ENCODE data around the gene FBN1. TPM values are rescaled to one million over a fixed set of nuclear protein-coding genes. Genes with fewer than 3 reads are reported as not detected.
A peak's percentile ranks its signal among the peaks of the same experiment; 100 is the strongest.

Gene FBN1
- total RNA-seq, 1 donor = 1,556 TPM

- Histone ChIP-seq H3K4me3 (ENCODE audit: insufficient read depth, low read length) (no peak overlapping the region), H3K27ac (ENCODE audit: low read depth, low read length) (no peak overlapping the region), H3K9me3 (ENCODE audit: low read depth, low read length) (no peaks in the 10 kb centered on the region), H3K79me2 (ENCODE audit: insufficient read depth, low read length) (peaks cover 14% of the 10 kb centered on the region), H3K36me3 (ENCODE audit: insufficient read depth, low read length) (peaks cover 96% of the 10 kb centered on the region), H3K4me1 (ENCODE audit: insufficient read depth, low read length) (peaks cover 13% of the 10 kb centered on the region), H3K4me2 (ENCODE audit: insufficient read depth, low read length) (no peak overlapping the region), H2AFZ (ENCODE audit: low read length) (no peak overlapping the region), H3K27me3 (ENCODE audit: insufficient read depth, low read length) (no peaks in the 10 kb centered on the region), H4K20me1 (ENCODE audit: insufficient read depth, low read length) (no peaks in the 10 kb centered on the region)
- TF ChIP-seq CTCF (IDR thresholded peaks at IDR 0.05; ENCODE audit: extremely low read depth, low read depth, low read length) = no peak
- no peak for DNase-seq (ENCODE audit: insufficient read length, low spot score, missing footprints)
Measured at GRCh38 chr15:48467801-48468200, 177.7 kb downstream of the FBN1 start.

GRCh38 chr15:48466820-48467219 is 178.7 kb downstream of the FBN1 start:
- Histone ChIP-seq H3K36me3 (ENCODE audit: insufficient read depth, low read length) (peaks cover 95% of the 10 kb centered on the region), H3K79me2 (ENCODE audit: insufficient read depth, low read length) (peaks cover 9% of the 10 kb centered on the region), H3K27ac (ENCODE audit: low read depth, low read length) (peak overlapping the region; percentile 35)

GRCh38 chr15:48466079-48466478 is 179.4 kb downstream of the FBN1 start:
- no peaks in the 10 kb centered on the region for H3K9me3 ChIP-seq (ENCODE audit: low read depth, low read length)
- no peak overlapping the region for H2AFZ ChIP-seq (ENCODE audit: low read length)
- H3K4me3 ChIP-seq (ENCODE audit: insufficient read depth, low read length) = no peak overlapping the region
- H3K79me2 ChIP-seq (ENCODE audit: insufficient read depth, low read length) = peaks cover 6% of the 10 kb centered on the region
- H3K4me2 ChIP-seq (ENCODE audit: insufficient read depth, low read length) = no peak overlapping the region
- TF ChIP-seq CTCF (IDR thresholded peaks at IDR 0.05; ENCODE audit: extremely low read depth, low read depth, low read length) = no peak
- H4K20me1 ChIP-seq (ENCODE audit: insufficient read depth, low read length) = no peaks in the 10 kb centered on the region
- DNase-seq (ENCODE audit: insufficient read length, low spot score, missing footprints) = no peak
- H3K4me1 ChIP-seq (ENCODE audit: insufficient read depth, low read length) = peaks cover 13% of the 10 kb centered on the region
- peak overlapping the region; percentile 35 for H3K27ac ChIP-seq (ENCODE audit: low read depth, low read length)
- no peaks in the 10 kb centered on the region for H3K27me3 ChIP-seq (ENCODE audit: insufficient read depth, low read length)
- H3K36me3 ChIP-seq (ENCODE audit: insufficient read depth, low read length) = peaks cover 95% of the 10 kb centered on the region

More at GRCh38 chr15:48466820-48467219, 178.7 kb downstream of the FBN1 start:
- no peaks in the 10 kb centered on the region for H4K20me1 ChIP-seq (ENCODE audit: insufficient read depth, low read length)
- H3K4me1 ChIP-seq (ENCODE audit: insufficient read depth, low read length) = peaks cover 13% of the 10 kb centered on the region
- no peak for TF ChIP-seq CTCF (IDR thresholded peaks at IDR 0.05; ENCODE audit: extremely low read depth, low read depth, low read length)
- H3K4me3 ChIP-seq (ENCODE audit: insufficient read depth, low read length) = no peak overlapping the region
- no peak overlapping the region for H2AFZ ChIP-seq (ENCODE audit: low read length)
- H3K9me3 ChIP-seq (ENCODE audit: low read depth, low read length) = no peaks in the 10 kb centered on the region
- no peaks in the 10 kb centered on the region for H3K27me3 ChIP-seq (ENCODE audit: insufficient read depth, low read length)
- no peak for DNase-seq (ENCODE audit: insufficient read length, low spot score, missing footprints)
- H3K4me2 ChIP-seq (ENCODE audit: insufficient read depth, low read length) = no peak overlapping the region

- peaks cover 6% of the 10 kb centered on the region for H3K79me2 ChIP-seq (ENCODE audit: insufficient read depth, low read length)
- no peak overlapping the region for H2AFZ ChIP-seq (ENCODE audit: low read length)
- H3K4me3 ChIP-seq (ENCODE audit: insufficient read depth, low read length) = no peak overlapping the region
- H3K36me3 ChIP-seq (ENCODE audit: insufficient read depth, low read length) = peaks cover 95% of the 10 kb centered on the region
- H3K4me1 ChIP-seq (ENCODE audit: insufficient read depth, low read length) = peaks cover 19% of the 10 kb centered on the region
- no peak for TF ChIP-seq CTCF (IDR thresholded peaks at IDR 0.05; ENCODE audit: extremely low read depth, low read depth, low read length)
- no peaks in the 10 kb centered on the region for H3K27me3 ChIP-seq (ENCODE audit: insufficient read depth, low read length)
- H4K20me1 ChIP-seq (ENCODE audit: insufficient read depth, low read length) = no peaks in the 10 kb centered on the region
- no peak overlapping the region for H3K27ac ChIP-seq (ENCODE audit: low read depth, low read length)
- H3K4me2 ChIP-seq (ENCODE audit: insufficient read depth, low read length) = no peak overlapping the region
- DNase-seq (ENCODE audit: insufficient read length, low spot score, missing footprints) = no peak
- H3K9me3 ChIP-seq (ENCODE audit: low read depth, low read length) = no peaks in the 10 kb centered on the region
Measured at GRCh38 chr15:48465410-48465809, 180.1 kb downstream of the FBN1 start.
